ENCODE measurements around the gene ZNF883. TPM values are rescaled to one million over a fixed set of nuclear protein-coding genes. Genes with fewer than 3 reads are reported as not detected.

Gene ZNF883
- total and polyA plus RNA-seq, 2 of the 8 experiments (the other 6 are each of a cell fraction or from before 2014, with no cell fraction given) = 6.1 to 20.2 TPM

DNA sequence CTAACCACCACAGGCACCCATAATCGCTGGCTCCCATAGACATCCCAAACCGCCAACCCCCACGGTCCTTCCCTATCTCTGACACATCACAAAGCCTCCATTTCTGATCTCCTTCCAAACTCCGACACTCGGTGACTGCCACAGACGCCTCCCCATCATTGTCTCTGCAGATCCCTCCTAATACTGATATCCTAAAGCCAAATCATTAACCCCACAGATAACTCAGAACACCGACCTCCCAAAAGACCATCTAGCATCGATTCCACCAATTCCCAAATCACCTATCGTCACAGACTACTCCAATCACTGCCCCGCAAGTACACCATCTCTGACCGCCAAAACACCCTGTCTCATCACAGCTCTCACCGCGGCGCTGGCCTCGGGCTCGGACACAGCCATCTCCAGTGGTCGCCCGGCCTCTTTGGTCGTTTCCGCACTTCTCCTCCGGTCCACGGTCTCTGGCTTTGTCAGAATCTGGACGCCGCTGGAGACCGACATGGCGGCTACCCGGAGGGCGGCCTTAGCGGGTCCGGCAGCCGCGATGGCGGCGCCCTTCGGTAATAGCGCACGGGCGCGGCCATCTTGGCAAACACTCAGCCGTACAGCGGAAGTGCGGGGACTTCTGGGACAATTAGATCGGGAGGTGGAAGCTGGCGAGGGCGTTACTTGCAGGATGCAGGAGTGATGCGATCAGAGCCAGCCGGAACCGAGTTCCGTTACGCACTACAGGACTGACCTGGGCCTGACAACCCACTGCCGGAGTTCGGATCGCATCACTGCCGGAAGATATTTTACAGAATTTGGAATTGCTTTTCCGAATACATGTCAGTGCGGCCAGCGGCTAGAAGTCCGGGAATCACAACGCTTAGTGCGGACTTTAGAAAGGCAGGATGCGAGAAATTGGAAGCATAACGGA lies 44.5 kb upstream of the ZNF883 start, which contains the start of gene ZFP37 (continued):
- no peak for TF ChIP-seq GTF2F1 (IDR thresholded peaks at IDR 0.05; ENCODE audit: borderline replicate concordance, low read depth, low read length)
- TF ChIP-seq NANOG (IDR thresholded peaks at IDR 0.05; ENCODE audit: insufficient read depth, low read depth, low read length, poor library complexity, severe bottlenecking) = peak; percentile 72
- TF ChIP-seq SIN3A (conservative IDR thresholded peaks at IDR 0.05 in 1 of 2, IDR thresholded peaks at IDR 0.05 in 1 of 2; ENCODE audit: low read depth in 1 of 2, low read length in 2 of 2) = 0 out of 4 replicates have a peak, but pooled peaks of 1 of the 2 experiments have one; percentile 64
- peak; percentile 90 for TF ChIP-seq SAP30 (IDR thresholded peaks at IDR 0.05; ENCODE audit: insufficient read depth, insufficient replicate concordance, low read length)
- TF ChIP-seq TBP (IDR thresholded peaks at IDR 0.05; ENCODE audit: low read depth, low read length) = peak; percentile 40; the same call in 1 of the 2 replicates
- TF ChIP-seq POU5F1 (IDR thresholded peaks at IDR 0.05; ENCODE audit: low read depth, low read length) = no peak
- TF ChIP-seq PHF8 (conservative IDR thresholded peaks at IDR 0.05; ENCODE audit: low read depth, low read length) = peak; percentile 74; the same call in 1 of the 2 replicates
- TF ChIP-seq RXRA (IDR thresholded peaks at IDR 0.05; ENCODE audit: insufficient read depth, low read depth, low read length) = no peak
